Embryonic facial prominence (tissue), 1 donor: ENCODE results near the gene ARHGAP15.

ENCODE experiments used
- DNase-seq: peaks from one replicate; pipeline ENCODE4 v3.0.0-alpha.2; 2016; ENCODE audit errors: extremely low spot score

The ARHGAP15 gene

GRCh38 chr2:143344780-143345179 is 215.6 kb downstream of the ARHGAP15 start:
- no peak for DNase-seq

GRCh38 chr2:143345887-143346787 is 216.9 kb downstream of the ARHGAP15 start:
- DNase-seq: no peak

- no peak for DNase-seq
These were observed 218.1 kb downstream of the ARHGAP15 start for GRCh38 chr2:143347271-143347695.

- no peak for DNase-seq
These were observed 218.7 kb downstream of the ARHGAP15 start for GRCh38 chr2:143347901-143348414.

- DNase-seq: no peak
These were observed 225.0 kb downstream of the ARHGAP15 start for GRCh38 chr2:143354050-143354750.

GRCh38 chr2:143355870-143356269 is 226.7 kb downstream of the ARHGAP15 start:
- DNase-seq: no peak

- DNase-seq: no peak
These were observed 227.1 kb downstream of the ARHGAP15 start for GRCh38 chr2:143356336-143356735.

GRCh38 chr2:143356736-143357446 is 227.7 kb downstream of the ARHGAP15 start:
- DNase-seq: no peak

GRCh38 chr2:143357966-143358365 is 228.7 kb downstream of the ARHGAP15 start:
- no peak for DNase-seq

- no peak for DNase-seq
These were observed 232.1 kb downstream of the ARHGAP15 start for GRCh38 chr2:143361346-143361745.

GRCh38 chr2:143371616-143372015 is 242.4 kb downstream of the ARHGAP15 start:
- no peak for DNase-seq

- no peak for DNase-seq
These were observed 246.2 kb downstream of the ARHGAP15 start for GRCh38 chr2:143375384-143375880.

- DNase-seq: no peak
These were observed 249.8 kb downstream of the ARHGAP15 start for GRCh38 chr2:143378996-143379395.

- DNase-seq: no peak
These were observed 250.7 kb downstream of the ARHGAP15 start for GRCh38 chr2:143379955-143380354.

- no peak for DNase-seq
These were observed 253.4 kb downstream of the ARHGAP15 start for GRCh38 chr2:143382573-143382972.

GRCh38 chr2:143383016-143383415 is 253.8 kb downstream of the ARHGAP15 start:
- no peak for DNase-seq

GRCh38 chr2:143384111-143384510 is 254.9 kb downstream of the ARHGAP15 start:
- no peak for DNase-seq

- DNase-seq: no peak
These were observed 261.0 kb downstream of the ARHGAP15 start for GRCh38 chr2:143390171-143390570.

GRCh38 chr2:143392358-143392757 is 263.1 kb downstream of the ARHGAP15 start:
- DNase-seq: no peak

- no peak for DNase-seq
These were observed 264.8 kb downstream of the ARHGAP15 start for GRCh38 chr2:143394062-143394461.

GRCh38 chr2:143397884-143398614 is 268.8 kb downstream of the ARHGAP15 start:
- no peak for DNase-seq
